ENCODE data around the gene DDI1.

Gene DDI1

DNA sequence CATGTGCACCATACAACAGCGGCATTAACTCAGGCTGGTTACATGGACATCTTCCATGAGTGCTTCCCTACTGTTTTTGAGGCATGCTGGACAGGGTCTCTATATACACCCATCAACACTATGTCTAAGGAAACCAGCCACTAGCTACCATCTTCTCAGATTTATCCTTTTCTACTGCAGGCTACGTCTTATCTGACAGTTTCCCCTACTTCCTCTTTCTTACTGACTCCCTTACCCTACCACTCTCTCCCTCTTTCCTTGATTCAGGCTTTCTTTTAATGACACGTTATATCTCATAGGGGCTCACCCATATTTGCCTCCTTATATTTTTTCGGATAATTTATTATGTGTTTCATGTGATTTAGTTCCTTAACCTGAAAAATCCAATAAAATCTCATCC is 41.8 kb downstream of the DDI1 start:
- DNase-seq (ENCODE audit: low spot score) = no peak

DNA sequence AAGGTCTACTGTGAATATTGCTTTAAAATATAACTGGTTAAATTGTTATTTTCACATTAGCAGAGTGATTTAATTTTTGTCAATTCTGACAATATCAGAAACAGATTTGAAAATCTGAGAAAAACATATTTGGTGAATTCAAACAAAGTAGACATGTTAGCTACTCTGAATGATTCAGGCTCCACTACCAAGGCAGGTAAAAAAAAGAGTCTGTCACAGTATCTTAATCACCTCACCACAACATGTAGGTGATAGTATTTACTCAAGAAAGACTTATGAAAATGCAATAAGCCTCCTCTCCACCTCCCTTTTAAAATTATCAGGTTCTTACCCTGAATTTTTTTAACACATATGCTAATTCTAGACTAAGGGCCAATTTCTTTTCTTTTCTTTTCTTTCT is 42.6 kb downstream of the DDI1 start:
- no peak for DNase-seq (ENCODE audit: low spot score)

DNA sequence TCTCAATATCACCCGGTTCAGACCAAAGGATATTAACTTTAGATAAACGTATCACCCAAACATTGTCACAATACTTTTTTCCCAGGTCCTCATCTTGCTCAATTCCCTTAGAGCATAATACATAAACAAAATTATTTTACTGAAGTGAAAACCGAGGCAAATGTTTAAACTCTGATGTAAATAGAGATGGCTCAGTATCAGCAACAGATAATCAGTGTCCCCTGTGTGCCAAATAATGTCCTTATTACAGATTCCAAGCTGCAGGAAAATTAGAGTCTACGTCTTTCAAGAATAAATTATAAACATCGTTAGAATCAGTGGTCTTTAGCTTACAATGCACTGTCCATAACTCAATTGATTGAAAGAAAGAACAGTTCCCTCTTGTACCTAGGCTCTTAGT is 50.2 kb downstream of the DDI1 start:
- no peak for DNase-seq (ENCODE audit: low spot score)

Data from putamen (tissue), 1 donor.